Trophoblast cell (in vitro differentiated cells and primary cell): ENCODE measurements around the gene FANCB.

Experiments
- DNase-seq, 2 donors: peaks; one replicate each; pipeline ENCODE4 v3.0.0-alpha.2; 2016
- H2AFZ ChIP-seq: 2 replicates; pipeline ENCODE4 v1.6.1; 2013; ENCODE audit warnings: low read length, moderate library complexity, mild to moderate bottlenecking; ENCODE audit not compliant: insufficient read depth, poor library complexity
- H2AK5ac ChIP-seq: 2 replicates; pipeline ENCODE4 v1.6.1; 2013; ENCODE audit warnings: mild to moderate bottlenecking, low read length
- H2BK120ac ChIP-seq: 2 replicates; pipeline ENCODE4 v1.6.1; 2013; ENCODE audit warnings: low read length, mild to moderate bottlenecking, moderate library complexity; ENCODE audit not compliant: insufficient read depth, poor library complexity
- H2BK12ac ChIP-seq: 2 replicates; pipeline ENCODE4 v1.6.1; 2013; ENCODE audit warnings: mild to moderate bottlenecking, low read length, moderate library complexity
- H2BK5ac ChIP-seq: 2 replicates; pipeline ENCODE4 v1.6.1; 2013; ENCODE audit warnings: low read length, low read depth, moderate library complexity, mild to moderate bottlenecking; ENCODE audit not compliant: poor library complexity
- H3K14ac ChIP-seq: 2 replicates; pipeline ENCODE4 v1.6.1; 2013; ENCODE audit warnings: mild to moderate bottlenecking, low read length
- H3K18ac ChIP-seq: 2 replicates; pipeline ENCODE4 v1.6.1; 2013; ENCODE audit warnings: mild to moderate bottlenecking, low read length
- H3K23ac ChIP-seq: 2 replicates; pipeline ENCODE4 v1.6.1; 2013; ENCODE audit warnings: low read length
- H3K27ac ChIP-seq: 2 replicates; pipeline ENCODE4 v1.5.1; 2013; ENCODE audit warnings: low read depth, mild to moderate bottlenecking, inconsistent platforms, low read length, moderate library complexity
- H3K27me3 ChIP-seq: 2 replicates; pipeline ENCODE4 v1.6.1; 2013; ENCODE audit warnings: inconsistent platforms, mild to moderate bottlenecking, low read length, moderate library complexity; ENCODE audit not compliant: insufficient read depth
- H3K36me3 ChIP-seq, 2 experiments: 1 replicate in 1 of 2; 2 replicates in 1 of 2; pipeline ENCODE4 v1.6.1; 2013; ENCODE audit warnings: low read length in 2 of 2, mild to moderate bottlenecking in 2 of 2, moderate library complexity in 1 of 2; ENCODE audit not compliant: insufficient read depth in 2 of 2, control insufficient read depth in 1 of 2
- H3K4ac ChIP-seq: 2 replicates; pipeline ENCODE4 v1.6.1; 2013; ENCODE audit warnings: low read depth, mild to moderate bottlenecking, low read length, moderate library complexity
- H3K4me1 ChIP-seq, 2 experiments: 1 replicate in 1 of 2; 2 replicates in 1 of 2; pipeline ENCODE4 v1.6.1; 2013; ENCODE audit warnings: low read length in 2 of 2, mild to moderate bottlenecking in 2 of 2, moderate library complexity in 1 of 2; ENCODE audit not compliant: insufficient read depth in 2 of 2, control insufficient read depth in 1 of 2
- H3K4me2 ChIP-seq: 2 replicates; pipeline ENCODE4 v1.6.1; 2013; ENCODE audit warnings: inconsistent platforms, mild to moderate bottlenecking, low read length, moderate library complexity
- H3K4me3 ChIP-seq: 2 replicates; pipeline ENCODE4 v1.5.1; 2013; ENCODE audit warnings: mild to moderate bottlenecking, low read depth, low read length, inconsistent platforms
- H3K79me1 ChIP-seq: one replicate; pipeline ENCODE4 v1.6.1; 2013; ENCODE audit warnings: low read length
- H3K79me2 ChIP-seq: 2 replicates; pipeline ENCODE4 v1.6.1; 2013; ENCODE audit warnings: low read length, mild to moderate bottlenecking; ENCODE audit not compliant: control insufficient read depth, insufficient read depth, poor library complexity
- H3K9ac ChIP-seq: 2 replicates; pipeline ENCODE4 v1.6.1; 2013; ENCODE audit warnings: mild to moderate bottlenecking, low read length
- H3K9me3 ChIP-seq: 2 replicates; pipeline ENCODE4 v1.6.1; 2013; ENCODE audit warnings: low read depth, mild to moderate bottlenecking, control low read depth, inconsistent platforms, low read length; ENCODE audit not compliant: insufficient read depth
- H4K12ac ChIP-seq: 2 replicates; pipeline ENCODE4 v1.6.1; 2013; ENCODE audit warnings: low read depth, mild to moderate bottlenecking, low read length, moderate library complexity
- H4K8ac ChIP-seq: 2 replicates; pipeline ENCODE4 v1.6.1; 2013; ENCODE audit warnings: low read depth, mild to moderate bottlenecking, low read length, moderate library complexity
- H4K91ac ChIP-seq: one replicate; pipeline ENCODE4 v1.6.1; 2013; ENCODE audit warnings: low read depth, mild to moderate bottlenecking, low read length, moderate library complexity
- WGBS: extraction: QIAGEN DNeasy Blood & Tissue Kit; methylation state at CpG from one replicate; pipeline ENCODE4 v1.1.7; 2013; ENCODE audit warnings: missing lambda C conversion rate; ENCODE audit not compliant: insufficient read length, insufficient coverage; ENCODE audit errors: extremely low coverage; 5-methylcytosine and 5-hydroxymethylcytosine counted together

The FANCB gene

GRCh38 chrX:14872355-14872754 is 514 bp downstream of the FANCB start:
- no peak overlapping the region for H2AFZ ChIP-seq
- H4K8ac ChIP-seq = no peak overlapping the region
- no peak overlapping the region for H3K18ac ChIP-seq
- H2BK12ac ChIP-seq = no peak overlapping the region
- no peak overlapping the region for H4K12ac ChIP-seq
- H3K23ac ChIP-seq = no peak overlapping the region
- H4K91ac ChIP-seq = no peak overlapping the region
- H3K36me3 ChIP-seq = no peaks in the 10 kb centered on the region
- peak overlapping the region; percentile 36 for H3K4me2 ChIP-seq
- no peaks in the 10 kb centered on the region for H3K9me3 ChIP-seq
- no CpG with 5 or more reads among the region's 7 CpGs for WGBS
- no peak overlapping the region for H2AK5ac ChIP-seq
- H3K4me3 ChIP-seq = no peak overlapping the region
- H3K4me1 ChIP-seq = peaks cover 0 to 3% of the 10 kb centered on the region in 2 experiments
- no peak overlapping the region for H2BK120ac ChIP-seq
- no peak for DNase-seq
- H3K14ac ChIP-seq = no peak overlapping the region
- peaks cover 4% of the 10 kb centered on the region for H3K79me1 ChIP-seq
- no peaks in the 10 kb centered on the region for H3K27me3 ChIP-seq
- H3K4ac ChIP-seq = no peak overlapping the region
- no peak overlapping the region for H3K9ac ChIP-seq
- no peak overlapping the region for H2BK5ac ChIP-seq
- no peak overlapping the region for H3K27ac ChIP-seq
- H3K79me2 ChIP-seq = peaks cover 2% of the 10 kb centered on the region

GRCh38 chrX:14871767-14872166 is 1.1 kb downstream of the FANCB start:
- no peak overlapping the region for H3K23ac ChIP-seq
- no peaks in the 10 kb centered on the region for H3K27me3 ChIP-seq
- H3K4me2 ChIP-seq = no peak overlapping the region
- no peak overlapping the region for H3K9ac ChIP-seq
- no peak overlapping the region for H4K8ac ChIP-seq
- H2BK12ac ChIP-seq = no peak overlapping the region
- H2BK120ac ChIP-seq = no peak overlapping the region
- no peak overlapping the region for H2AFZ ChIP-seq
- H3K79me2 ChIP-seq = peaks cover 2% of the 10 kb centered on the region
- H4K12ac ChIP-seq = no peak overlapping the region
- H4K91ac ChIP-seq = no peak overlapping the region
- no peak for DNase-seq
- H2AK5ac ChIP-seq = no peak overlapping the region
- H3K4me3 ChIP-seq = no peak overlapping the region
- peaks cover 0 to 3% of the 10 kb centered on the region in 2 experiments for H3K4me1 ChIP-seq
- no peak overlapping the region for H3K18ac ChIP-seq
- H3K14ac ChIP-seq = no peak overlapping the region
- no peaks in the 10 kb centered on the region for H3K9me3 ChIP-seq
- no peak overlapping the region for H3K4ac ChIP-seq
- peaks cover 4% of the 10 kb centered on the region for H3K79me1 ChIP-seq
- WGBS = no CpG with 5 or more reads among the region's 1 CpG
- no peaks in the 10 kb centered on the region for H3K36me3 ChIP-seq
- no peak overlapping the region for H2BK5ac ChIP-seq
- H3K27ac ChIP-seq = no peak overlapping the region

GRCh38 chrX:14865201-14865600 is 7.7 kb downstream of the FANCB start:
- no peaks in the 10 kb centered on the region for H3K36me3 ChIP-seq
- no peak overlapping the region for H4K8ac ChIP-seq
- H3K79me2 ChIP-seq = no peaks in the 10 kb centered on the region
- no peak overlapping the region for H2AK5ac ChIP-seq
- H2BK12ac ChIP-seq = no peak overlapping the region
- WGBS = no CpG with 5 or more reads among the region's 1 CpG
- H2BK120ac ChIP-seq = no peak overlapping the region
- no peak overlapping the region for H3K18ac ChIP-seq
- H4K12ac ChIP-seq = no peak overlapping the region
- no peak overlapping the region for H3K4me3 ChIP-seq
- H3K14ac ChIP-seq = no peak overlapping the region
- H3K23ac ChIP-seq = no peak overlapping the region
- no peak overlapping the region for H3K4me2 ChIP-seq
- no peak overlapping the region for H2AFZ ChIP-seq
- no peaks in the 10 kb centered on the region for H3K79me1 ChIP-seq
- H2BK5ac ChIP-seq = no peak overlapping the region
- H3K9me3 ChIP-seq = no peaks in the 10 kb centered on the region
- DNase-seq = peak in 1 of 2 donors; percentile 52
- no peak overlapping the region for H3K27ac ChIP-seq
- H3K27me3 ChIP-seq = no peaks in the 10 kb centered on the region
- H3K4ac ChIP-seq = no peak overlapping the region
- H3K4me1 ChIP-seq = no peaks in the 10 kb centered on the region
- no peak overlapping the region for H3K9ac ChIP-seq
- no peak overlapping the region for H4K91ac ChIP-seq

- Histone ChIP-seq H3K27ac (no peak overlapping the region), H3K4ac (no peak overlapping the region), H2AK5ac (no peak overlapping the region), H3K4me3 (no peak overlapping the region), H2BK120ac (no peak overlapping the region), H3K18ac (no peak overlapping the region), H3K4me2 (no peak overlapping the region), H3K36me3 (no peaks in the 10 kb centered on the region), H3K14ac (no peak overlapping the region), H3K23ac (no peak overlapping the region), H2BK12ac (no peak overlapping the region), H3K9ac (no peak overlapping the region), H2AFZ (no peak overlapping the region), H3K79me1 (no peaks in the 10 kb centered on the region), H3K4me1 (no peaks in the 10 kb centered on the region), H4K91ac (no peak overlapping the region), H3K27me3 (no peaks in the 10 kb centered on the region), H4K8ac (no peak overlapping the region), H4K12ac (no peak overlapping the region), H3K9me3 (no peaks in the 10 kb centered on the region), H3K79me2 (no peaks in the 10 kb centered on the region), H2BK5ac (no peak overlapping the region)
- no CpG with 5 or more reads among the region's 1 CpG for WGBS
- DNase-seq = peak in 1 of 2 donors; percentile 9
Measured at GRCh38 chrX:14864631-14865030, 8.2 kb downstream of the FANCB start.
